ENCODE data around the gene ASIC4. TPM values are rescaled to one million over a fixed set of nuclear protein-coding genes. Genes with fewer than 3 reads are reported as not detected.

The ASIC4 gene
- polyA plus RNA-seq, 1 experiment, result not detected

- TF ChIP-seq CTCF (IDR thresholded peaks at IDR 0.05; ENCODE audit: low read depth, low read length), result no peak
- POLR2A ChIA-PET, result interaction anchor here (0.6 to 1.3 kb wide), 4 partner anchors 10 to 125 kb away, joined by 3 to 5 read pairs (median 4); partner anchors contain the start of gene GMPPA
Measured at GRCh38 chr2:219508444-219508734, 5.9 kb upstream of the ASIC4 start.

GRCh38 chr2:219508971-219509779 lies 5.1 kb upstream of the ASIC4 start:
- Histone ChIP-seq H3K27ac (ENCODE audit: low read depth, low read length) (no peak overlapping the region), H3K9me3 (ENCODE audit: control insufficient read depth, insufficient read depth, low read length) (peaks cover 8% of the 10 kb centered on the region), H3K27me3 (ENCODE audit: control insufficient read depth, insufficient read depth, low read length) (peaks cover 39% of the 10 kb centered on the region), H3K4me3 (ENCODE audit: low read depth, low read length) (no peak overlapping the region)
- DNase-seq (ENCODE audit: low read depth, low spot score), result no peak
- TF ChIP-seq CTCF (IDR thresholded peaks at IDR 0.05; ENCODE audit: low read depth, low read length), result no peak
- CTCF ChIA-PET, result interaction anchor here (0.7 to 4.5 kb wide), 19 partner anchors 10 to 112 kb away, joined by 3 to 97 read pairs (median 7); partner anchors contain the start of gene GMPPA
- POLR2A ChIA-PET, result interaction anchor here (0.6 to 2.0 kb wide), 4 partner anchors 11 to 126 kb away, joined by 3 to 18 read pairs (median 4); partner anchors contain the start of gene GMPPA

More at GRCh38 chr2:219508444-219508734, 5.9 kb upstream of the ASIC4 start:
- Histone ChIP-seq H3K4me3 (ENCODE audit: low read depth, low read length) (no peak overlapping the region), H3K27ac (ENCODE audit: low read depth, low read length) (no peak overlapping the region), H3K27me3 (ENCODE audit: control insufficient read depth, insufficient read depth, low read length) (peaks cover 31% of the 10 kb centered on the region), H3K9me3 (ENCODE audit: control insufficient read depth, insufficient read depth, low read length) (peaks cover 8% of the 10 kb centered on the region)
- DNase-seq (ENCODE audit: low read depth, low spot score), result no peak
- CTCF ChIA-PET, result interaction anchor here (0.7 to 4.5 kb wide), 5 partner anchors 9 to 105 kb away, joined by 3 to 97 read pairs (median 4); partner anchors contain the start of gene GMPPA

- ChIA-PET POLR2A (interaction anchor here (0.6 to 2.0 kb wide), 5 partner anchors 10 to 15 kb away, joined by 3 to 18 read pairs (median 3); partner anchors contain the start of gene GMPPA), CTCF (interaction anchor here (0.6 to 4.5 kb wide), 31 partner anchors 11 to 301 kb away, joined by 3 to 97 read pairs (median 5); partner anchors contain the start of gene GMPPA)
- DNase-seq (ENCODE audit: low read depth, low spot score), result no peak
- no peak overlapping the region for H3K27ac ChIP-seq (ENCODE audit: low read depth, low read length)
- peak; percentile 79 for TF ChIP-seq CTCF (IDR thresholded peaks at IDR 0.05; ENCODE audit: low read depth, low read length)
- H3K27me3 ChIP-seq (ENCODE audit: control insufficient read depth, insufficient read depth, low read length), result peaks cover 46% of the 10 kb centered on the region
- peak overlapping the region; percentile 37 for H3K4me3 ChIP-seq (ENCODE audit: low read depth, low read length)
- peaks cover 8% of the 10 kb centered on the region for H3K9me3 ChIP-seq (ENCODE audit: control insufficient read depth, insufficient read depth, low read length)
Measured at GRCh38 chr2:219509780-219510511, 4.3 kb upstream of the ASIC4 start.

- ChIA-PET POLR2A (interaction anchor here (0.6 to 2.0 kb wide), 5 partner anchors 10 to 13 kb away, joined by 3 to 18 read pairs (median 3); partner anchors contain the start of gene GMPPA), CTCF (interaction anchor here (0.6 to 4.5 kb wide), 23 partner anchors 10 to 215 kb away, joined by 3 to 97 read pairs (median 7); partner anchors contain the start of gene GMPPA)
- Histone ChIP-seq H3K9me3 (ENCODE audit: control insufficient read depth, insufficient read depth, low read length) (peaks cover 8% of the 10 kb centered on the region), H3K27ac (ENCODE audit: low read depth, low read length) (no peak overlapping the region), H3K4me3 (ENCODE audit: low read depth, low read length) (peak overlapping the region; percentile 37; the same call in 1 of the 2 replicates), H3K27me3 (ENCODE audit: control insufficient read depth, insufficient read depth, low read length) (peaks cover 53% of the 10 kb centered on the region)
- no peak for TF ChIP-seq CTCF (IDR thresholded peaks at IDR 0.05; ENCODE audit: low read depth, low read length)
- no peak for DNase-seq (ENCODE audit: low read depth, low spot score)
Measured at GRCh38 chr2:219510512-219511135, 3.7 kb upstream of the ASIC4 start.

Data from AG04450 (cell line).